Measurements from ENCODE around the gene IL33. TPM values are rescaled to one million over a fixed set of nuclear protein-coding genes. Genes with fewer than 3 reads are reported as not detected.

The IL33 gene
- total RNA-seq, 3 donors from 2014 or later, result not detected

- H3K9me3 Mint-ChIP-seq, result no peaks in the 10 kb centered on the region
- H3K36me3 Mint-ChIP-seq (ENCODE audit: insufficient read depth), result no peaks in the 10 kb centered on the region
- no peaks in the 10 kb centered on the region for H3K4me1 Mint-ChIP-seq (ENCODE audit: low read depth)
- no peak for ATAC-seq
- peaks cover 18% of the 10 kb centered on the region for H3K27me3 Mint-ChIP-seq (ENCODE audit: low read depth)
- DNase-seq, result no peak
- H3K4me3 Mint-ChIP-seq, result no peak overlapping the region
These were observed 17.4 kb upstream of the IL33 start for GRCh38 chr9:6198251-6198650.

- Mint-ChIP-seq H3K4me3 (no peak overlapping the region), H3K4me1 (ENCODE audit: low read depth) (no peaks in the 10 kb centered on the region), H3K9me3 (no peaks in the 10 kb centered on the region), H3K36me3 (ENCODE audit: insufficient read depth) (no peaks in the 10 kb centered on the region), H3K27me3 (ENCODE audit: low read depth) (peaks cover 22% of the 10 kb centered on the region)
- no peak for ATAC-seq
- DNase-seq, result no peak
These were observed 16.0 kb upstream of the IL33 start for GRCh38 chr9:6199596-6199995.

GRCh38 chr9:6200761-6201160, 14.8 kb upstream of the IL33 start:
- no peak overlapping the region for H3K4me3 Mint-ChIP-seq
- ATAC-seq (no peak), DNase-seq (no peak)
- no peaks in the 10 kb centered on the region for H3K4me1 Mint-ChIP-seq (ENCODE audit: low read depth)
- H3K27me3 Mint-ChIP-seq (ENCODE audit: low read depth), result peaks cover 22% of the 10 kb centered on the region
- no peaks in the 10 kb centered on the region for H3K36me3 Mint-ChIP-seq (ENCODE audit: insufficient read depth)
- no peaks in the 10 kb centered on the region for H3K9me3 Mint-ChIP-seq

GRCh38 chr9:6209966-6210365, 5.6 kb upstream of the IL33 start:
- no peak overlapping the region for H3K4me3 Mint-ChIP-seq
- H3K4me1 Mint-ChIP-seq (ENCODE audit: low read depth), result no peaks in the 10 kb centered on the region
- H3K9me3 Mint-ChIP-seq, result peaks cover 21% of the 10 kb centered on the region
- peaks cover 1% of the 10 kb centered on the region for H3K36me3 Mint-ChIP-seq (ENCODE audit: insufficient read depth)
- ATAC-seq, result no peak
- peaks cover 16% of the 10 kb centered on the region for H3K27me3 Mint-ChIP-seq (ENCODE audit: low read depth)
- DNase-seq, result no peak

GRCh38 chr9:6212722-6213375, 2.8 kb upstream of the IL33 start:
- H3K9me3 Mint-ChIP-seq, result peaks cover 15% of the 10 kb centered on the region
- ATAC-seq, result no peak
- H3K4me3 Mint-ChIP-seq, result no peak overlapping the region
- peaks cover 1% of the 10 kb centered on the region for H3K36me3 Mint-ChIP-seq (ENCODE audit: insufficient read depth)
- H3K4me1 Mint-ChIP-seq (ENCODE audit: low read depth), result no peaks in the 10 kb centered on the region
- no peak for DNase-seq
- peaks cover 20% of the 10 kb centered on the region for H3K27me3 Mint-ChIP-seq (ENCODE audit: low read depth)

- ATAC-seq (no peak), DNase-seq (no peak)
- no peak overlapping the region for H3K4me3 Mint-ChIP-seq
- no peaks in the 10 kb centered on the region for H3K4me1 Mint-ChIP-seq (ENCODE audit: low read depth)
- H3K9me3 Mint-ChIP-seq, result peaks cover 11% of the 10 kb centered on the region
- peaks cover 26% of the 10 kb centered on the region for H3K27me3 Mint-ChIP-seq (ENCODE audit: low read depth)
- H3K36me3 Mint-ChIP-seq (ENCODE audit: insufficient read depth), result peaks cover under 1% of the 10 kb centered on the region
These were observed 1.2 kb upstream of the IL33 start for GRCh38 chr9:6214434-6214833.

- Mint-ChIP-seq H3K27me3 (ENCODE audit: low read depth) (peaks cover 27% of the 10 kb centered on the region), H3K4me1 (ENCODE audit: low read depth) (no peaks in the 10 kb centered on the region), H3K9me3 (peaks cover 7% of the 10 kb centered on the region), H3K36me3 (ENCODE audit: insufficient read depth) (no peaks in the 10 kb centered on the region), H3K4me3 (no peak overlapping the region)
- ATAC-seq (no peak), DNase-seq (no peak)
These were observed 704 bp upstream of the IL33 start for GRCh38 chr9:6214903-6215302.

- no peak for ATAC-seq
- Mint-ChIP-seq H3K36me3 (ENCODE audit: insufficient read depth) (no peaks in the 10 kb centered on the region), H3K4me1 (ENCODE audit: low read depth) (no peaks in the 10 kb centered on the region), H3K27me3 (ENCODE audit: low read depth) (peaks cover 27% of the 10 kb centered on the region), H3K4me3 (no peak overlapping the region), H3K9me3 (no peaks in the 10 kb centered on the region)
- DNase-seq, result no peak
These were observed 395 bp downstream of the IL33 start for GRCh38 chr9:6216002-6216401.

GRCh38 chr9:6216951-6217350, 1.3 kb downstream of the IL33 start:
- Mint-ChIP-seq H3K27me3 (ENCODE audit: low read depth) (peaks cover 29% of the 10 kb centered on the region), H3K9me3 (no peaks in the 10 kb centered on the region), H3K4me3 (no peak overlapping the region), H3K36me3 (ENCODE audit: insufficient read depth) (no peaks in the 10 kb centered on the region), H3K4me1 (ENCODE audit: low read depth) (no peaks in the 10 kb centered on the region)
- DNase-seq (no peak), ATAC-seq (no peak)

- H3K27me3 Mint-ChIP-seq (ENCODE audit: low read depth), result peaks cover 24% of the 10 kb centered on the region
- DNase-seq (no peak), ATAC-seq (no peak)
- H3K4me3 Mint-ChIP-seq, result no peak overlapping the region
- H3K9me3 Mint-ChIP-seq, result no peaks in the 10 kb centered on the region
- no peaks in the 10 kb centered on the region for H3K36me3 Mint-ChIP-seq (ENCODE audit: insufficient read depth)
- H3K4me1 Mint-ChIP-seq (ENCODE audit: low read depth), result no peaks in the 10 kb centered on the region
These were observed 2.5 kb downstream of the IL33 start for GRCh38 chr9:6218099-6218502.

- Mint-ChIP-seq H3K4me1 (ENCODE audit: low read depth) (no peaks in the 10 kb centered on the region), H3K4me3 (no peak overlapping the region), H3K9me3 (no peaks in the 10 kb centered on the region), H3K27me3 (ENCODE audit: low read depth) (peaks cover 22% of the 10 kb centered on the region), H3K36me3 (ENCODE audit: insufficient read depth) (no peaks in the 10 kb centered on the region)
- ATAC-seq (no peak), DNase-seq (no peak)
These were observed 3.4 kb downstream of the IL33 start for GRCh38 chr9:6219040-6219439.

GRCh38 chr9:6219981-6220380, 4.4 kb downstream of the IL33 start:
- Mint-ChIP-seq H3K4me3 (no peak overlapping the region), H3K4me1 (ENCODE audit: low read depth) (no peaks in the 10 kb centered on the region), H3K27me3 (ENCODE audit: low read depth) (peaks cover 19% of the 10 kb centered on the region), H3K36me3 (ENCODE audit: insufficient read depth) (no peaks in the 10 kb centered on the region), H3K9me3 (no peaks in the 10 kb centered on the region)
- DNase-seq (no peak), ATAC-seq (no peak)

- no peaks in the 10 kb centered on the region for H3K36me3 Mint-ChIP-seq (ENCODE audit: insufficient read depth)
- H3K4me1 Mint-ChIP-seq (ENCODE audit: low read depth), result no peaks in the 10 kb centered on the region
- no peak for DNase-seq
- no peak overlapping the region for H3K4me3 Mint-ChIP-seq
- ATAC-seq, result no peak
- H3K27me3 Mint-ChIP-seq (ENCODE audit: low read depth), result peaks cover 16% of the 10 kb centered on the region
- no peaks in the 10 kb centered on the region for H3K9me3 Mint-ChIP-seq
These were observed 9.0 kb downstream of the IL33 start for GRCh38 chr9:6224393-6225154.

GRCh38 chr9:6226696-6227095, 11.1 kb downstream of the IL33 start:
- H3K9me3 Mint-ChIP-seq, result no peaks in the 10 kb centered on the region
- H3K4me3 Mint-ChIP-seq, result no peak overlapping the region
- no peaks in the 10 kb centered on the region for H3K4me1 Mint-ChIP-seq (ENCODE audit: low read depth)
- DNase-seq (no peak), ATAC-seq (no peak)
- H3K27me3 Mint-ChIP-seq (ENCODE audit: low read depth), result peaks cover 15% of the 10 kb centered on the region
- no peaks in the 10 kb centered on the region for H3K36me3 Mint-ChIP-seq (ENCODE audit: insufficient read depth)

- H3K4me1 Mint-ChIP-seq (ENCODE audit: low read depth), result no peaks in the 10 kb centered on the region
- ATAC-seq (no peak), DNase-seq (no peak)
- no peaks in the 10 kb centered on the region for H3K36me3 Mint-ChIP-seq (ENCODE audit: insufficient read depth)
- no peak overlapping the region for H3K4me3 Mint-ChIP-seq
- peaks cover 13% of the 10 kb centered on the region for H3K27me3 Mint-ChIP-seq (ENCODE audit: low read depth)
- H3K9me3 Mint-ChIP-seq, result no peaks in the 10 kb centered on the region
These were observed 13.6 kb downstream of the IL33 start for GRCh38 chr9:6229186-6229585.

All from activated T-cell treated with anti-CD3 and anti-CD28 coated beads, Interleukin-2, amount 50 U/mL, for 4 hours (primary cell).